Dedifferentiated amniotic fluid mesenchymal stem cell (primary cell): Measurements from ENCODE around the gene IRF2BPL.
A peak's percentile ranks its signal among the peaks of the same experiment; 100 is the strongest.
"Not testable (repeated sequence)": the region's sequence is repeated elsewhere in the genome, so short reads cannot be mapped to it uniquely, and the experiment has no call there.

Experiments
- DNase-seq: peaks from one replicate; pipeline ENCODE4 v3.0.0-alpha.2; 2016; ENCODE audit errors: extremely low spot score

The IRF2BPL gene

GRCh38 chr14:77033622-77034589 lies 5.4 kb upstream of the IRF2BPL start:
- peak; percentile 84 for DNase-seq

- DNase-seq: peak; percentile 99
These were observed 4.5 kb upstream of the IRF2BPL start for GRCh38 chr14:77032844-77033621.

DNA sequence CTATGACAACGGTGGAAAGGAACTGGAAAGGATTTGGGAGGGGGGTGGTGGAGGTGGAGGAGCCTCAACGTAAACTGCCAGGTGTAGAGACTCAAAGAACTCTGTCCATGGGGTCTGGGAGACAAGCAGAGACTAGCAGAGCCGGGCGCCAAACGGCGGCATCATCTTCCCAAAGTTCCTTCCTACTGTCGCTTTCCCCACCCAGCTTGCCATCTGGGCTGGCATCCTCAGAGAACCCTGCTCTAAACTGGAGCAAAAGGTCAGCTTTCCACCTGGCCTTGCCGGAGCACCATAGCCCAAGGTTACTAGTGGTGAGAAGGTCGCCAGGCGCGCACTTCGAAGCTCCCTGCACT lies 4.0 kb upstream of the IRF2BPL start:
- no peak for DNase-seq

GRCh38 chr14:77031759-77032490 lies 3.4 kb upstream of the IRF2BPL start:
- DNase-seq: peak; percentile 55

GRCh38 chr14:77027538-77028383 lies 747 bp downstream of the IRF2BPL start:
- DNase-seq: peak; percentile 61

DNA sequence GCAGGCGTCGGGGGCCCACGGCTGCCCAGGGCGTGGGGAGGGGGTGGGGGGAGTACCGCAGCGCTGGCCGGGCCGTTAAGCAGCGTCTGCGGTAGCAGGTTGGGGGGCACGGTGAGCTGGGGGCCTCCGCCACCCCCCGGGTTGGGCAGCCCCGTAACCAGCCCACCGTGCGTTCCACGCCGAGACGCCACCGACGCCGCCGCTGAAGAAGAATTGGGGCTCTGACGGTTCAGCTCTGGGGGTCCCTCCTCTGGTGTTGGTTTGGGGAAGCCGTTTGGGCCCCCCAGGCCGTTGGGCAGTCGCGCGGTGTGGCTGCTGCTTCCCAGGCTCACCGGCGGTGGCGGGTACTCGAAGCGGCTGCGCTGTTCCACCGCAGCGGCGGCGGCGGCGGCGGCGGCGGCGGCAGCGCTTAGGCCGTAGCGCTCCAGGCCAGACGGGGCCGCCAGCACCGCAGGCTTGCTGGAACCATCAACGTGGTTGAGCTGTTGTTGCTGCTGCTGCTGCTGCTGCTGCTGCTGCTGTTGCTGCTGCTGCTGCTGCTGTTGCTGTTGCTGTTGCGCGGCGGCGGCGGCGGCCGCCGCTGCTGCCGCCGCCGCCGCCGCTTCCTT lies 1.5 kb downstream of the IRF2BPL start:
- no peak for DNase-seq

DNA sequence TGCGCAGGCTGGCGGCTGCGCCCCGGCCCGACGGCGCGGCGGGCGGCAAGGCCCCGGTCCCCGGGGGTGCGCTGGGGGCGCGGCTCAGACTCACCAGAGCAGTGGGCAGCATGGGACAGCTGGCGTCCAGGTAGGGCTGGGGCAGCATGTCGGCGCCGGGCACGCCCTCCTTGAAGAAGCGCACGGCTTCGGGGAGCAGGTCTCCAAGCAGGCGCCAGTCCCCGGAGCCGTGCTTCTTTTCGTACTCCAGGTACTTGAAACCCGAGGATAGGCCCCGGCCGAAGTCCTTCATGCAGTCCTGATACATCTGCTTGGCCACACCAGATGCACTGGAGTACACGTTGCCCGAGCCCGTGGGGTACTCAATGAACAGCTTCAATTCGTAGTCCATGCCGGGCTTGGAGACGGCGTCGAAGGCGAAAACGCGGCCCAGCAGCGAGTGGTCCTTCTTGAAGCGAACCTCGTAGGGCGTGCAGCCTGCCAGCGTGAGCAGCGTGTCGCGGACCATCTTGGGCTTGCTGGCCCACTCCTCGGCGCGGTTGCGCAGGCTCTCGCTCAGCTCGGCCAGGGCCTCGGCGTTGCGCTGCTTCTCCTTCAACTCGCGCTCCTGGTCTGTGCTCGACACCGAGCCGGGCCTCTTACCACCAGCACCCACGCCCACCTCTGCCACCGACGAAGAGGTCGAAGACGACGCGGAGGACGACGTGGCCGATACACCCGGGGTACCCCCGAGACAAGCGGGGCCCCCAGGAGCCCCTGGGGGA lies 2.2 kb downstream of the IRF2BPL start:
- peak; percentile 22 for DNase-seq

DNA sequence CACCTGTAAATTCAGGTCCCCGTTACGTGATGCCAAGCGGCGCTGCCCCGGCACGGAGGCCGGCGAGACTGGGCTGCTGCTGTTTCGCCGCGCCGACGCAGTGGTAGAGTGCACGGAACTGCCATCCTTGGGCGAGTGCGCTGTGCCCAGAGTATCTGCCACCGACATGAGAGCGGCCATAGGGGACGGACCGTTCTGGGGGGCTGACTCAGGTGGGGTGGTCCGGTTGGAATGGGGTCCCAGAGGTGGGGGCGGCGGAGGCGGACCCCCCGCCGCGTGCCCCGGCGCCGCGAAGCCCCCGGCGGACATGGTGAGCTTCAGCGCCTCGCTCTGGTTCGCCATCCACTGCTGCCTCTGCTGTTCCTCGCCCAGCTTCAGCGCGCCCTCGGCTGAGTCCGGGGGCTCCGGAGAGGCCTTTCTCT lies 2.8 kb downstream of the IRF2BPL start:
- no peak for DNase-seq

DNA sequence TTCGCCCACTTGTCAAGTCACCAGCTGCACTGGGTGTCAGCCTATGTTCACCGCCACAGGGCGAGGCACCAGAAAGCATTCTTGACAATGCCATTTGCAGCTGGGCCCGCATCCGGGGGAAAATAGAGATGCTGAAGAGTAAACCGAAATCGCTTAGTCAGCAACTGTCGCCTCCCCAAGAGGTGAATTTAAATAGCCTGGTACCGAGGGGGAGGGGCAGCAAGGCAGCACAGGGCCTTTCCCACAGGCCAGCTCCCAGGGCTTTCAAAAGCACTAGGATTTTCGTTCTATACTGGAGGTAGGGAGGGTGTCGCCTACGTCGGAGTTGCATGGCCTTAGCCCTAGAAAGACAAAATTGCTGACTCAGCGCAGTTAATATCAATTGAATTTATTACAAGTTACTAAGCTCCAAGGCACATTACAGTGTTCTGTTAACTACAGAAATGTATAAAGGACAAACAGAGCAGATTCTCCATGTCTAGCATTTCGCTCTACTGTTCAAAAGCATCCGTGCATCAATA lies 4.3 kb downstream of the IRF2BPL start:
- peak; percentile 32 for DNase-seq

- no peak for DNase-seq
These were observed 5.2 kb downstream of the IRF2BPL start for GRCh38 chr14:77023001-77023996.

GRCh38 chr14:77022236-77022852 lies 6.2 kb downstream of the IRF2BPL start:
- no peak for DNase-seq

DNA sequence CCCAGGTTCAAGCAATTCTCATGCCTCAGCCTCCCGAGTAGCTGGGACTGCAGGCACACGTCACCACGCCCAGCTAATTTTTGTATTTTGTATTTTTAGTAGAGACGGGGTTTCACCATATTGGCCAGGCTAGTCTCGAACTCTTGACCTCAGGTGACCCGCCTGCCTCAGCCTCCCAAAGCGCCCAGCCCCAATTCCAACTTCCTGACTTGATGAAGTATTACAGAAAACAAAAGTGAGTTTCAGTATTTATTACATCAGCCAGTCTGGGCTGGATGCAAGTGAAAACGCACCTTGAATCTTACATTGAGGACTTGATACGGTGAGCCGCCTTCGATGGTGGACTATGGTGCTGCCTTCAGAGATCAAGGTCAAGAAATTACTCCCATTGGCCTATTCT lies 7.1 kb downstream of the IRF2BPL start:
- not testable (repeated sequence) for DNase-seq

GRCh38 chr14:77018785-77019184 lies 9.7 kb downstream of the IRF2BPL start:
- DNase-seq: no peak

- DNase-seq: no peak
These were observed 10.8 kb downstream of the IRF2BPL start for GRCh38 chr14:77017666-77018065.

GRCh38 chr14:77014734-77015133 lies 13.8 kb downstream of the IRF2BPL start:
- DNase-seq: no peak

- DNase-seq: no peak
These were observed 14.4 kb downstream of the IRF2BPL start for GRCh38 chr14:77014004-77014604.

DNA sequence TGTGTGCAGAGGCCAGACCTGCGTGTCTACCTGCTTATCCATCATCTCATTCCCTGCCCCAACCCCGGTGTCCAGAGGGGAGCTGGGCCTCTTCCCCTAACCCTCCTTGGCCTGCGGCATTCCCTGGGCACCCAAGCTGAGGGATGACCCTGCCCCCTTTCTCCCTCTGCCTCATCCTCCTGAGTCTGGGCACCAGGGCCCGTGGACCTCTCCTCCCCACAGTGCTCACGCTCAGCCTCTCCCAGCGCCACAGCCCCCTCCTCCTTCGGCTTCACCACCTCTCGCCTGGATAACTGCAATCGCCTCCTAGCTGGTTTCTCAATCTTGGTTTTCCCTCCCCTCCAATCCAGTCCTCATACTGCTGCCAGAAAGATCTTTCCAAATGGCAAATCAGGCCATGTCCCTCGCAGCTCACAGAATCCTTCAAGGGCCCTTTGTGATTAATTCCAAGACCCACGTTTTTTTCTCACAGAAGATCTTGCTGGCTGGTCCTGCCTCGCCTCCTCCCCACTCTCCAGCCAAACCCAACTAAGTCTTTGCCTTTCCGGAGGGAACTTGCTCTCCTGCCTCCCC lies 16.2 kb downstream of the IRF2BPL start:
- no peak for DNase-seq
